GM12872 (cell line): ENCODE data around the gene VAMP8.

Experiments used
- CTCF ChIP-seq: IDR thresholded peaks from 3 replicates; pipeline ENCODE4 v1.5.1; 2011; ENCODE audit warnings: low read depth, mild to moderate bottlenecking, low read length, moderate library complexity; ENCODE audit not compliant: insufficient read depth

Gene VAMP8

GRCh38 chr2:85605406-85606115, 28.2 kb downstream of the VAMP8 start:
- no peak for TF ChIP-seq CTCF

DNA sequence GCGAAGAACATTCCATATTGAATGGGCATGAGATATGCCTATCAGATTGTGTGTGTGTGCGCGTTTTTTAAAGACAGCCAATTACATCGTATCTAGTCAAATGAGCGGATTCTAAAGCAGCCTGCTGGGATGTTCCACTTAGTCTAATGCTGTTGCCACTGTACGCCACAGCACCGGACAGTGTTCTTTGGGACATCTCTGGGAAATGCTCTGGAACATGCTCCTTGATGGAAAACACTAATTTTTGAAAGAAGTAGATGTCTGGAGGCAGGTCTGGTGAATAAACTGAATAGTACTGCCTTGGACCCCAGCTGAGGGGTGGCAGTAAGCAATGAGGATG, 28.7 kb downstream of the VAMP8 start:
- TF ChIP-seq CTCF: no peak

GRCh38 chr2:85607268-85608215, 30.2 kb downstream of the VAMP8 start:
- TF ChIP-seq CTCF: no peak

- no peak for TF ChIP-seq CTCF
These were observed 33.9 kb downstream of the VAMP8 start for GRCh38 chr2:85611217-85611704.

- TF ChIP-seq CTCF: no peak
These were observed 34.6 kb downstream of the VAMP8 start, which contains the start of gene C2orf68 for GRCh38 chr2:85611705-85612587. Gene C2orf68 (minus strand): TSS chr2:85612066. CDS start chr2:85611984, 82 bp downstream.

DNA sequence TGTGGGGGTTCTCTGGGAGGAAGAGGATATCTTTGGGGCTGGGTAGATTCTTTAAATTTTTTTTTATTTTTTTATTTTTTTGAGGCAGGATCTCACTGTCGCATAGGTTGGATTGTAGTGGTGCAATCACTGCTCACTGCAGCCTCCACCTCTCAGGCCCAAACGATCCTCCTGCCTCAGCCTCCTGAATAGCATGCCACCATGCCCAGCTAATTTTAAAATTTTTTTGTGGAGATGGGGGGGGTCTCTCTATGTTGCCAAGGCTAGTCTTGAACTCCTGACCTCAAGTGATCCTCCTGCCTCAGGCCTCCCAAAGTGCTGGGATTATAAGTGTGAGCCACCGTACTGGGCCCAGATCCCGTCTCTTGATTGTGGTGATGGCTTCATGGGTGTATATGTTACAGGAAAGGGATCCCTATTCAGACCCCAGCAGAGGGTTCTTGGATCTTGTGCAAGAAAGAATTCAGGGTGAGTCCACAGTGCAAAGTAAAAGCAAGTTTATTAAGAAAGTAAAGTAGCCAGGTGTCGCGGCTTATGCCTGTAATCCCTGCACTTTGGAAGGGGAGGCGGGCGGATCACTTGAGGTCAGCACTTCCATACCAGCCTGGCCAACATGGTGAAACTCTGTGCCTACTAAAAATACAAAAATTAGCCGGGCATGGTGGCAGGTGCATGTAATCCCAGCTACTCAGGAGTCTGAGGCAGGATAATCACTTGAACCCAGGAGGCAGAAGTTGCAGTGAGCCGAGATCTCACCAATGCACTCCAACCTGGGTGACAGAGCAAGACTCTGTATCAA, 36.5 kb downstream of the VAMP8 start:
- TF ChIP-seq CTCF: no peak
